Uterus (tissue), 4 donors: ENCODE data around the gene PEX11B. TPM values are rescaled to one million over a fixed set of nuclear protein-coding genes. Genes with fewer than 3 reads are reported as not detected.
A peak's percentile ranks its signal among the peaks of the same experiment; 100 is the strongest.

ENCODE experiments used
- DNase-seq, 2 donors: peaks; one replicate each; pipeline ENCODE4 v3.0.0-alpha.2; 2019 to 2020
- H3K27ac ChIP-seq, 2 donors: fragments of 200-600 bp; sonication (generic); 1 replicate in 1 of 2; 2 replicates in 1 of 2; pipeline ENCODE4 v1.5.1; 2016 to 2018
- H3K27me3 ChIP-seq, 2 donors: fragments of 200-600 bp; sonication (generic); one replicate each; pipeline ENCODE4 v1.5.1; 2018 to 2019; ENCODE audit warnings: control low read depth in 1 of 2
- H3K36me3 ChIP-seq, 2 donors: fragments of 200-600 bp; sonication (generic); one replicate each; pipeline ENCODE4 v1.5.1; 2019; ENCODE audit warnings: control low read depth in 1 of 2
- H3K4me1 ChIP-seq, 2 donors: fragments of 200-600 bp; sonication (generic); one replicate each; pipeline ENCODE4 v1.5.1; 2018 to 2019; ENCODE audit warnings: control low read depth in 1 of 2
- H3K4me3 ChIP-seq, 2 donors: fragments of 200-600 bp; sonication (generic); 1 replicate in 1 of 2; 2 replicates in 1 of 2; pipeline ENCODE4 v1.5.1; 2018 to 2019; ENCODE audit warnings: mild to moderate bottlenecking in 1 of 2
- H3K9me3 ChIP-seq, 2 donors: fragments of 200-600 bp; sonication (generic); one replicate each; pipeline ENCODE4 v1.5.1; 2019; ENCODE audit warnings: control low read depth in 1 of 2
- CTCF ChIP-seq, 4 experiments: fragments of 200-600 bp in 2 of 4; fragments of 450-650 bp in 2 of 4; sonication (generic) in 2 of 4; IDR thresholded peaks; one replicate each; pipeline ENCODE4 v1.5.1; 2016 to 2019; ENCODE audit warnings: antibody characterized with exemption in 4 of 4, mild to moderate bottlenecking in 2 of 4, moderate library complexity in 1 of 4
- POLR2A ChIP-seq, 2 donors: fragments of 450-650 bp; IDR thresholded peaks; one replicate each; pipeline ENCODE4 v1.6.1; 2016; ENCODE audit warnings: antibody characterized with exemption in 2 of 2, mild to moderate bottlenecking in 1 of 2, moderate library complexity in 1 of 2
- intact Hi-C: fragments of 100-400 bp; cut with DNase I; formaldehyde crosslinking; loops from one replicate; pipeline ENCODE4 v1.15.1; 2023; ENCODE audit warnings: low total_unique reads
- total RNA-seq, 4 donors: library from RNA; depleted of rRNA in 3 of 4; stranded (reverse); fragments of >200 nt in 3 of 4; gene quantifications; one replicate each; pipeline versions ENCODE4 v1.1.0 to v1.2.4, GENCODE V29; 2014 to 2023
- donor health status: DM: yes; HTN: yes; CAD: no.

The PEX11B gene
- total RNA-seq, 4 donors from 2014 or later = 26.1 to 46.3 (median 36.0) TPM

GRCh38 chr1:145952903-145953302 is 34.4 kb upstream of the PEX11B start:
- TF ChIP-seq CTCF (IDR thresholded peaks at IDR 0.05) (no peak), POLR2A (IDR thresholded peaks at IDR 0.05) (no peak)
- no peaks in the 10 kb centered on the region for H3K27me3 ChIP-seq
- no peaks in the 10 kb centered on the region for H3K4me1 ChIP-seq
- no peak overlapping the region for H3K27ac ChIP-seq
- no peak overlapping the region for H3K4me3 ChIP-seq
- no peak for DNase-seq
- no peaks in the 10 kb centered on the region for H3K9me3 ChIP-seq
- intact Hi-C loops = no loop called here
- no peaks in the 10 kb centered on the region for H3K36me3 ChIP-seq

- Histone ChIP-seq H3K9me3 (no peaks in the 10 kb centered on the region), H3K36me3 (no peaks in the 10 kb centered on the region), H3K27me3 (no peaks in the 10 kb centered on the region), H3K27ac (no peak overlapping the region), H3K4me3 (no peak overlapping the region), H3K4me1 (no peaks in the 10 kb centered on the region)
- intact Hi-C loops = no loop called here
- DNase-seq = no peak
- no peak for TF ChIP-seq POLR2A (IDR thresholded peaks at IDR 0.05)
- no peak for TF ChIP-seq CTCF (IDR thresholded peaks at IDR 0.05)
These were observed 33.0 kb upstream of the PEX11B start for GRCh38 chr1:145951526-145951925.

- Histone ChIP-seq H3K27me3 (no peaks in the 10 kb centered on the region), H3K4me1 (no peaks in the 10 kb centered on the region), H3K4me3 (no peak overlapping the region), H3K9me3 (no peaks in the 10 kb centered on the region), H3K27ac (peak overlapping the region; percentile 16 to 54), H3K36me3 (no peaks in the 10 kb centered on the region)
- intact Hi-C loops = no loop called here
- no peak for DNase-seq
- TF ChIP-seq POLR2A (IDR thresholded peaks at IDR 0.05) = no peak
- no peak for TF ChIP-seq CTCF (IDR thresholded peaks at IDR 0.05)
These were observed 30.7 kb upstream of the PEX11B start for GRCh38 chr1:145949219-145949618.

- peaks cover 0 to 5% of the 10 kb centered on the region in 2 donors for H3K4me1 ChIP-seq
- TF ChIP-seq POLR2A (IDR thresholded peaks at IDR 0.05) (no peak), CTCF (IDR thresholded peaks at IDR 0.05) (no peak)
- H3K9me3 ChIP-seq = no peaks in the 10 kb centered on the region
- no peaks in the 10 kb centered on the region for H3K36me3 ChIP-seq
- intact Hi-C loops = no loop called here
- no peak for DNase-seq
- no peak overlapping the region for H3K27ac ChIP-seq
- H3K27me3 ChIP-seq = no peaks in the 10 kb centered on the region
- no peak overlapping the region for H3K4me3 ChIP-seq
These were observed 29.0 kb upstream of the PEX11B start for GRCh38 chr1:145947551-145947950.

- no peaks in the 10 kb centered on the region for H3K9me3 ChIP-seq
- intact Hi-C loops = no loop called here
- no peak overlapping the region for H3K4me3 ChIP-seq
- no peaks in the 10 kb centered on the region for H3K36me3 ChIP-seq
- H3K27ac ChIP-seq = no peak overlapping the region
- DNase-seq = no peak
- peaks cover 0 to 5% of the 10 kb centered on the region in 2 donors for H3K4me1 ChIP-seq
- no peak for TF ChIP-seq POLR2A (IDR thresholded peaks at IDR 0.05)
- TF ChIP-seq CTCF (IDR thresholded peaks at IDR 0.05) = no peak
- no peaks in the 10 kb centered on the region for H3K27me3 ChIP-seq
These were observed 28.0 kb upstream of the PEX11B start for GRCh38 chr1:145946477-145946986.
